ENCODE results near the gene TSHR. TPM values are rescaled to one million over a fixed set of nuclear protein-coding genes. Genes with fewer than 3 reads are reported as not detected.
"Not testable (repeated sequence)": the region's sequence is repeated elsewhere in the genome, so short reads cannot be mapped to it uniquely, and the experiment has no call there.

Gene TSHR
- total and polyA plus RNA-seq, 2 experiments from 2014 or later: 0.59 to 0.78 TPM

GRCh38 chr14:80906946-80907345 is 48.5 kb upstream of the TSHR start (continued):
- no peak for TF ChIP-seq EZH2 (IDR thresholded peaks at IDR 0.05; ENCODE audit: low read depth, unreplicated experiment)
- no peak for TF ChIP-seq POLR2AphosphoS5 (IDR thresholded peaks at IDR 0.05; ENCODE audit: low read depth)
- TF ChIP-seq ZNF114 (CRISPR knock-in tag; IDR thresholded peaks at IDR 0.05): no peak
- TF ChIP-seq JUNB (IDR thresholded peaks at IDR 0.05; ENCODE audit: unreplicated experiment): no peak
- no peak for TF ChIP-seq ZNF331 (CRISPR knock-in tag; IDR thresholded peaks at IDR 0.05; ENCODE audit: low read depth)

GRCh38 chr14:80912013-80912412 is 43.4 kb upstream of the TSHR start:
- H3K4me2 ChIP-seq; H3K4me3 ChIP-seq; H3K9me3 Mint-ChIP-seq; H3K27me3 ChIP-seq (ENCODE audit: insufficient read depth); H3K27me3 Mint-ChIP-seq (ENCODE audit: insufficient read depth, low read depth, poor library complexity); H3K27ac Mint-ChIP-seq; H4K20me1 ChIP-seq (replicated peaks; ENCODE audit: insufficient read depth); H3K27ac ChIP-seq (ENCODE audit: low read depth); H3K4me1 Mint-ChIP-seq; H2AFZ ChIP-seq; H3K36me3 ChIP-seq (ENCODE audit: insufficient read depth); ATAC-seq; H3F3A ChIP-seq (replicated peaks; ENCODE audit: low read depth); H3K9me2 ChIP-seq (ENCODE audit: insufficient read depth); H3K4me3 Mint-ChIP-seq; H3K36me3 Mint-ChIP-seq (ENCODE audit: low read depth); H3K4me1 ChIP-seq (ENCODE audit: insufficient read depth); H3K79me2 ChIP-seq (replicated peaks; ENCODE audit: insufficient read depth): not testable (repeated sequence)
- peak; percentile 12 for DNase-seq (ENCODE audit: low spot score)

DNA sequence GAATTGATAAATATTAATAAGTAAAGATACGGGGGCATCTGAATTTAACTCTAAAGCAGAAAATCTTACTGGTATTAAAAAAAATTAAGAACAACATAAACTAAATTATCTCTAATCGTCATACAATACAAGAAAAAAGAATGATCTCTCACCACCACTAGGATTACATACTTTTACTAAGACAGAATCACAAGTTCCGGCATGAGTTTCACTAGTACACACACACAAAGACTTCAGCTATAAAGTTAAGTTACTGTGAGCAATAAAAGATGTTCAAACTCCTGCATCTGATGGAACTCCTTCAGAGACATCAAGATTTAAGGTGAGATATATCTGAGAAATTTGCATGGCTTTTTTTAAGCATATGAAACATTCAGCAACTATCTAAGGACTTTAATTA is 35.8 kb upstream of the TSHR start:
- no peaks in the 10 kb centered on the region for H4K20me1 ChIP-seq (replicated peaks; ENCODE audit: insufficient read depth)
- no peak overlapping the region for H3K4me3 ChIP-seq
- H3K27me3 ChIP-seq (ENCODE audit: insufficient read depth): no peaks in the 10 kb centered on the region
- Mint-ChIP-seq H3K4me3 (no peak overlapping the region), H3K27me3 (ENCODE audit: insufficient read depth, low read depth, poor library complexity) (no peaks in the 10 kb centered on the region), H3K36me3 (ENCODE audit: low read depth) (no peaks in the 10 kb centered on the region; the same call in 2 of the 3 replicates), H3K27ac (no peak overlapping the region), H3K4me1 (peaks cover 19% of the 10 kb centered on the region), H3K9me3 (no peaks in the 10 kb centered on the region)
- no peaks in the 10 kb centered on the region for H3K9me2 ChIP-seq (ENCODE audit: insufficient read depth)
- H3K4me1 ChIP-seq (ENCODE audit: insufficient read depth): peaks cover 17% of the 10 kb centered on the region
- no peak for DNase-seq (ENCODE audit: low spot score)
- ATAC-seq: no peak
- H3K79me2 ChIP-seq (replicated peaks; ENCODE audit: insufficient read depth): no peaks in the 10 kb centered on the region; the same call in 1 of the 2 replicates
- no peak overlapping the region for H3K4me2 ChIP-seq
- H3K36me3 ChIP-seq (ENCODE audit: insufficient read depth): no peaks in the 10 kb centered on the region
- H3F3A ChIP-seq (replicated peaks; ENCODE audit: low read depth): no peaks in the 10 kb centered on the region
- TF ChIP-seq JUNB (IDR thresholded peaks at IDR 0.05; ENCODE audit: unreplicated experiment): no peak
- no peak overlapping the region for H2AFZ ChIP-seq
- H3K27ac ChIP-seq (ENCODE audit: low read depth): no peak overlapping the region

DNA sequence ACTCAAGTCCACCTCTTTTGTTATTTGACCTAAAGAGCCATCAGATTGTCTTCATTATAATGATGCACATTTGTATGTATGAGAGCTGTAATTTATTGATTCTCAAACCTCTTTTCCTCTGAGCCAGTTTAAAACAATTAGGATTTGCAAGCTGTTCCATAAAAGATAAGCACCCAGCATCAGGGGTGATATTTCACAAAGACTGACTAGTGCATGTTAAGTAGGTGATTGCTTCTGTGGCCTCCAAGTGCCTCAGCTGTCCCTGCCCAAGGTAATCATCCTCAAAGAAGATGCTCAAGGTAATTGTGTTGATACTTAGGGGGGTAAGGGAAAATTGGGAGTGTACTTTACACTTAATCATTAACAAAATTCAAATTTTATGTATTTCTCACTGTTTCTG is 32.1 kb upstream of the TSHR start:
- H3K4me3 Mint-ChIP-seq: no peak overlapping the region
- peaks cover 35% of the 10 kb centered on the region for H3K4me1 Mint-ChIP-seq
- H3K27ac Mint-ChIP-seq: peak overlapping the region; percentile 14; the same call in 1 of the 2 replicates
- H3K27me3 Mint-ChIP-seq (ENCODE audit: insufficient read depth, low read depth, poor library complexity): no peaks in the 10 kb centered on the region
- Histone ChIP-seq H3K4me1 (ENCODE audit: insufficient read depth) (peaks cover 28% of the 10 kb centered on the region), H3K27ac (ENCODE audit: low read depth) (no peak overlapping the region), H4K20me1 (replicated peaks; ENCODE audit: insufficient read depth) (no peaks in the 10 kb centered on the region), H3F3A (replicated peaks; ENCODE audit: low read depth) (no peaks in the 10 kb centered on the region), H3K36me3 (ENCODE audit: insufficient read depth) (no peaks in the 10 kb centered on the region), H3K27me3 (ENCODE audit: insufficient read depth) (no peaks in the 10 kb centered on the region), H3K4me3 (no peak overlapping the region), H3K9me2 (ENCODE audit: insufficient read depth) (no peaks in the 10 kb centered on the region), H2AFZ (no peak overlapping the region), H3K4me2 (peak overlapping the region; percentile 3; the same call in 1 of the 2 replicates), H3K79me2 (replicated peaks; ENCODE audit: insufficient read depth) (0 out of 2 replicates have a peak, but pooled peaks cover 3% of the 10 kb centered on the region)
- ATAC-seq: no peak
- DNase-seq (ENCODE audit: low spot score): no peak
- H3K36me3 Mint-ChIP-seq (ENCODE audit: low read depth): peaks cover 3% of the 10 kb centered on the region; the same call in 1 of the 3 replicates
- H3K9me3 Mint-ChIP-seq: no peaks in the 10 kb centered on the region
- TF ChIP-seq REST (IDR thresholded peaks at IDR 0.05; ENCODE audit: unreplicated experiment) (no peak), ZNF331 (CRISPR knock-in tag; IDR thresholded peaks at IDR 0.05; ENCODE audit: low read depth) (no peak)
